ENCODE measurements around the gene UVRAG.

DNA sequence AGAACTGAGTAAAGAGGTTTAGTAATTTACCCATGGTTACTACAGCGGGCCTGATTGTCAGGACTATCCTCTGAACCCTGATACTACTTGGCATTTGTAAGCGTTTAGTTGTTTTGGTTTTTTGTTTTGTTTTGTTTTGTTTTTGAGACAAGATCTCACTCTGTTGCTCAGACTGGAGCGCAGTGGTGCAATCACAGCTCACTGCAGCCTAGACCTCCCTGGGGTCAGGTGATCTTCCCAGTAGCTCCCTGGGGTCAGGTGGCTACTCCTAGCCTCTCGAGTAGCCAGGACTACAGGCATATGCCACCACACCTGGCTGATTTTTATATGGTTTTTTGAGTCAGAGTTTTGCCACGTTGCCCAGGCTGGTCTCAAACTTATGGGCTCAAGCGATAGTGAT is 272.7 kb downstream of the UVRAG start:
- TF ChIP-seq RAD21 (IDR thresholded peaks at IDR 0.05; ENCODE audit: low read depth): no peak
- no peak for TF ChIP-seq ZBTB7A (IDR thresholded peaks at IDR 0.05; ENCODE audit: low read depth)
- TF ChIP-seq EP300 (IDR thresholded peaks at IDR 0.05; ENCODE audit: borderline replicate concordance): no peak
- TF ChIP-seq TEAD4 (IDR thresholded peaks at IDR 0.05): no peak
- TF ChIP-seq EGR1 (IDR thresholded peaks at IDR 0.05): no peak

Measured in Ishikawa (cell line).